Activated CD4-positive, alpha-beta T cell treated with anti-CD3 and anti-CD28 coated beads, Interleukin-2, amount 50 U/mL, for 48 hours (primary cell): Measurements from ENCODE around the gene OSBPL3.

Experiments used
- DNase-seq, 2 experiments: peaks; one replicate each; pipeline ENCODE4 v3.0.0-alpha.2; 2020

OSBPL3 gene

DNA sequence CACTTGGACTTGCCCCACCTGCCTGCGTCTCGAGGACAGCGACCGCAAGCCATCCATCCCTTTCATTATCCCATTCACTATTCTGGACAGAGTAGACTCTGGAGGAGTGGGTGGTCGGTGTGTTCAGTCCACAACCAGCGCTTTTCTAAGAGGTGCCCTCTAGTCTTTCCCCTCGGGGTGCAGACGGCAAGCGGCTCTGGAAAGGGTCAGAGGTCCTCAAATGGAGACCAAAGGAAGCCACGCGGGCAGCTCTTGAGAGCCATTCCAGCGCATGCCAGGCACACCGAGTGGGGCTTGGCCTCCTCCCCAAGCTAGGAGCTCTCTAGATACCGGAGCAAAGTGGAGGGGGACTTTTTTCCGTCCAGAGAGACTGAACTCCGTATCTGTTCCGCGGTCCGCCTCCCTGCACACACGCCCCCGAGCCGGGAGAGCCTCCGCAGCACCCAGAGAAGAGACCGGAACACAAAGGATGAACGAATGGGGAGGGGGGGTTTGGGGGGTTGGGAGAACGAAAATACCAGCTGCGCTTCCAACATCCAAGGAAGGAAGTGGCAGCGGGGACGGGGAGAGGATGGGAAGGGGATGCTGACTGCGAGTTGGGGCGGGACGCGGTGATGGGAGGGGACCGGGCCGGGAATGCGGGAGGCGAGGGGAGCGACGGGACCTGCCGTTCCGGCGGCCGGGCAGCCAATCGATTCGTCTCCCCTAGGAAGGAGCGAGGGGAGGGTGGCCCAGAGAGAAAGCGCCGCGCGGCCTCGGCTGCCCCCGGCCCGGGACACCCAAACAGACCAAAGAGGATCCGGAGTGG lies 223.2 kb downstream of the OSBPL3 start:
- DNase-seq = peak; percentile 23 to 27

GRCh38 chr7:24755541-24756407 lies 224.2 kb downstream of the OSBPL3 start:
- DNase-seq = peak; percentile 8 to 18

DNA sequence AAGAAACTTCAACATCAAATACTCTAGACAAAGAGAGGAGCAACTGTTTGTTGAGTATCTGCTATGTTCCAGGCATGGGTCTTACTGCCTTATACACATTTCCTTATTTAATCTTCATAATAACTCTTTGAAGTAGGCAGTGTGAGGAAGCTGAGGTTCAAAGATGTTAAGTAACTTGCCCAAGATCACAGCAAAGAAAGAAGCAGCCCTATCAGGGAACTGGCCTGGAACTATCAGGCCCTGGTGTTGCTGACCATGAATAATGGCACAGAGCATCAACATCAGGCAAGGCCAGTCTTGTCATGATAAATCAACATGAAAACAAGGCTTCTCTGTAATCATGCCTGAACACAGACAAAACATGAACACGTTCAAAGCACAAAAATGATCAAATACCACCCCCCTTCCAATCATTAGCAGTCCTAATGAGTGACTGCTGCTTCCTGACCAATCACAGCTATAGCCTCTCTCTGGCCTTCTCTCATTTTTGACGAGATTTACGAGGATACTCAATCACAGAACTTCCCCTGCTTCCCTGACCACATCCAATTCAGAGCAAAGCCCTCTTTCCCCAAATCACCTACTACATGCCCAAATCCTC lies 225.0 kb downstream of the OSBPL3 start:
- DNase-seq = no peak

DNA sequence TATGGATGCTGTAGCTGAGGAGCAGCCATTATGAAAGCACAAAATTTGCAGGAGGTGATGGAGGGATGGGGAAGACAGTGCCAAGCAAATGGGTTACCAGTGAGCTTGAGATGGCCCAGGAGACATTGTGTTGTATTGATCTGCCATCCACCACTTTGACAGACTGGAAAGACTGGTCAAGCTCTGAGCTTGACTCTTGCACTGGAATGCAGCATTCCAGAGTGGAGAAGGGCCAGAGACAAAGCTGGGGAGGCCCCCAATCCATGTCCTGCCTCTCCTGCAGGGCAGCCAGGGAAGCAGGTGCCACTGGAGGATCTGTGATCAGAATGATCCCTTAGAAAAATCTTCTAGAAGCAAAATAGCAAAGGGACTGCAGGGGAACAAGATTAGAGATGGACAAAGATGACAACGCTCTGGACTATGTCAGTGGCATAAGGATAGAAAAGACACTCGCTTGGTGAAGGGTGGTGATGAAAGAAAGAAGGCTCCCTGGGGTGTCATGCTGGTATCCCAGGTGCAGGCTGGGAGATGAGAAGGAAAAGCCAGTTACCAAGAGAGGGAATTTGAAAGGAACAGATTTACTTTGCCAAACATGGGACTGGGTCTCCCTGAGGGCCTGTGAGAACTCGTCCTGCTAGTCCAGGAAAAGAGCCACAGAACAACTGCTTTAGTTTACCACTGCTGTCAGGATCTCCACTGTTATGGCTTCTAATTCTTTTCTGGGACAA lies 227.7 kb downstream of the OSBPL3 start:
- no peak for DNase-seq

DNA sequence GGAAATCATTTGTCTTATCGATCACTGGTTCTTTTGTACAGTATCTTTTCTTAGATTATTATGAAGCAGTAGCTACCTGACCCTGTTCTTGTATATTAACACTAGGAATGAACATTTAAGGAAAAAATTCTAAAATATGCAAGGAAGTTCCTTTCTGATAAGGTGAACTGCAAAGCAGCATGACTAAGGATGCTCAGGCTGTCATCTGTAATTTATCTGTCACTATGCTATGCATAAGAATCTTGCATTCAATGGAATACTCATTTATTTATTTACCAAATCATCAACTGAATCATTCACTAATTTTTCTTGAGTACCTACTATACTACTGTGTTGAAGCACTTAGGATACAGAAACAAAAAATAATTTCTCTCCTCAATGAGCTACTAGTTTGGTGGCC lies 228.5 kb downstream of the OSBPL3 start:
- no peak for DNase-seq

- no peak for DNase-seq
Measured at GRCh38 chr7:24750441-24751055, 229.4 kb downstream of the OSBPL3 start.

DNA sequence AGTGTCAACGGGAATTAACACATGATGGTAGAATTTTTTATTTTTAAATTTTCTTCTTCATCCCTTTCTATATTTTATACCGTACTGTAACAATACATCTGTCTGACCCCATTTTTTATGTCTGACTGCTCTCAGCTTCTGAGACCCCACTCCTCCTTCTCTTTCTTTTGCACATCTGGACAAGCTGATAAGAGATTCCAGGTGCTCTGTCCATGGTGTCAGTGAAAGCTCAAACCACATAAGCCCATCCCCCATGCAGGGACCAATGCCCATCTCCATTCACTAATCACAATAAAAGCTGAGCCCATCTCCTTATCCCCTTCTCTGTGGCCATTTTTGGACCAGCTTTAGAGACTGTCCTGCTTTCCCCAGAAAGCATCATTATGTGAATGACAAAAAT lies 231.5 kb downstream of the OSBPL3 start:
- no peak for DNase-seq
